Fibroblast of lung (primary cell): ENCODE results near the gene LGI1. TPM values are rescaled to one million over a fixed set of nuclear protein-coding genes. Genes with fewer than 3 reads are reported as not detected.

Experiments used
- DNase-seq, 2 donors: peaks; one replicate each; pipeline versions ENCODE4 v3.0.0 to v3.0.0-alpha.2; 2010; ENCODE audit warnings: low read depth in 2 of 2
- H2AFZ ChIP-seq: 2 replicates; pipeline ENCODE4 v1.5.1; 2012; ENCODE audit warnings: low read length, control low read depth, inconsistent platforms
- H3K27ac ChIP-seq: 2 replicates; pipeline ENCODE4 v1.5.1; 2011; ENCODE audit warnings: low read length, control low read depth; ENCODE audit not compliant: insufficient read depth
- H3K27me3 ChIP-seq: 2 replicates; pipeline ENCODE4 v1.5.1; 2011; ENCODE audit warnings: mild to moderate bottlenecking, low read length; ENCODE audit not compliant: control insufficient read depth, insufficient read depth
- H3K36me3 ChIP-seq: 2 replicates; pipeline ENCODE4 v1.5.1; 2011; ENCODE audit warnings: low read length; ENCODE audit not compliant: control insufficient read depth, insufficient read depth
- H3K4me1 ChIP-seq: 2 replicates; pipeline ENCODE4 v1.5.1; 2011; ENCODE audit warnings: low read length; ENCODE audit not compliant: control insufficient read depth, insufficient read depth; ENCODE audit errors: extremely low read depth
- H3K4me2 ChIP-seq: 2 replicates; pipeline ENCODE4 v1.5.1; 2011; ENCODE audit warnings: low read length, control low read depth; ENCODE audit not compliant: insufficient read depth; ENCODE audit errors: extremely low read depth
- H3K4me3 ChIP-seq, 4 experiments: fragments of 200-600 bp in 1 of 4; sonication (generic) in 1 of 4; replicated peaks in 1 of 4; 2 replicates each; pipeline ENCODE4 v1.5.1; 2011 to 2016; ENCODE audit warnings: low read length in 4 of 4, low read depth in 3 of 4, mild to moderate bottlenecking in 3 of 4, control low read depth in 2 of 4, inconsistent platforms in 1 of 4, mixed read lengths in 1 of 4; ENCODE audit not compliant: insufficient read depth in 1 of 4; ENCODE audit errors: control extremely low read depth in 1 of 4
- H3K79me2 ChIP-seq: 2 replicates; pipeline ENCODE4 v1.5.1; 2012; ENCODE audit warnings: mild to moderate bottlenecking, low read length, inconsistent platforms; ENCODE audit not compliant: control insufficient read depth, insufficient read depth
- H3K9ac ChIP-seq: 2 replicates; pipeline ENCODE4 v1.5.1; 2011; ENCODE audit warnings: mild to moderate bottlenecking, low read length, control low read depth; ENCODE audit not compliant: insufficient read depth
- H3K9me3 ChIP-seq: 2 replicates; pipeline ENCODE4 v1.5.1; 2012; ENCODE audit warnings: low read depth, low read length; ENCODE audit not compliant: control insufficient read depth, insufficient read depth
- H4K20me1 ChIP-seq: 2 replicates; pipeline ENCODE4 v1.5.1; 2011; ENCODE audit warnings: low read length; ENCODE audit not compliant: control insufficient read depth, insufficient read depth; ENCODE audit errors: extremely low read depth
- EZH2 ChIP-seq: IDR thresholded peaks from 2 replicates; pipeline ENCODE4 v1.5.1; 2012; ENCODE audit warnings: low read length, control low read depth, mild to moderate bottlenecking; ENCODE audit errors: missing control alignments
- polyA plus RNA-seq, 2 donors: library from polyadenylated mRNA; depleted of rRNA in 1 of 2; stranded (reverse) in 1 of 2; unstranded in 1 of 2; fragments of >200 nt; gene quantifications; 2 replicates each; pipeline ENCODE4 v1.2.1, GENCODE V29; 2011 to 2012; ENCODE audit warnings: missing spikeins in 1 of 2
- total RNA-seq: library from RNA; depleted of rRNA; stranded (reverse); fragments of >200 nt; gene quantifications from 2 replicates; pipeline ENCODE4 v1.2.1, GENCODE V29; 2014
- TF ChIP-seq, protein P1 (sequence below), 2 donors: IDR thresholded peaks in 1 of 2; conservative IDR thresholded peaks in 1 of 2; 1 replicate in 1 of 2; 2 replicates in 1 of 2; pipeline ENCODE4 v1.5.1; 2011 to 2012; ENCODE audit warnings: low read length in 2 of 2, control low read depth in 1 of 2, inconsistent platforms in 1 of 2, low read depth in 1 of 2, mild to moderate bottlenecking in 1 of 2

The LGI1 gene
- total and polyA plus RNA-seq, 2 donors (not counting 1 experiment from before 2014, with no cell fraction given): not detected

DNA sequence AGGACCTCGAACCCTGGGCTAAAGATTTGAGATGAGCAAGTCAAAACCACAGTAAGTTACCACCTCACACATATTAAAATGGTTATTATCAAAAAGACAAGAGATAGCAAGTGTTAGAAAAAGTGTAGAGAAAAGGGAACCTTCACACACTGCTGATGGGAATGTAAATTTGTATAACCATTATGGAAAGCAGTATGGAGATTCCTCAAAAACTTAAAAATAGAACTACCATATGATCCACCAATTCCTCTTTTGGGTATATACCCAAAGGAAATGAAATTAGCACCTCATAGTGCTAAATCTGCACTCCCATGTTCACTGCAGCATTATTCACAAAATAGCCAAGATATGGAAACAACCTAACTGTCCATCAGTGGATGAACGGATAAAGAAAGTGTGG, 34.6 kb upstream of the LGI1 start:
- H3K27me3 ChIP-seq: peaks cover 4% of the 10 kb centered on the region
- H3K4me2 ChIP-seq: no peak overlapping the region
- no peak for TF ChIP-seq EZH2
- no peak for DNase-seq
- no peaks in the 10 kb centered on the region for H3K36me3 ChIP-seq
- no peaks in the 10 kb centered on the region for H3K9me3 ChIP-seq
- H3K79me2 ChIP-seq: no peaks in the 10 kb centered on the region
- no peak overlapping the region for H3K4me3 ChIP-seq
- no peak overlapping the region for H3K9ac ChIP-seq
- no peaks in the 10 kb centered on the region for H4K20me1 ChIP-seq
- H3K4me1 ChIP-seq: no peaks in the 10 kb centered on the region
- no peak overlapping the region for H2AFZ ChIP-seq
- no peak overlapping the region for H3K27ac ChIP-seq

DNA sequence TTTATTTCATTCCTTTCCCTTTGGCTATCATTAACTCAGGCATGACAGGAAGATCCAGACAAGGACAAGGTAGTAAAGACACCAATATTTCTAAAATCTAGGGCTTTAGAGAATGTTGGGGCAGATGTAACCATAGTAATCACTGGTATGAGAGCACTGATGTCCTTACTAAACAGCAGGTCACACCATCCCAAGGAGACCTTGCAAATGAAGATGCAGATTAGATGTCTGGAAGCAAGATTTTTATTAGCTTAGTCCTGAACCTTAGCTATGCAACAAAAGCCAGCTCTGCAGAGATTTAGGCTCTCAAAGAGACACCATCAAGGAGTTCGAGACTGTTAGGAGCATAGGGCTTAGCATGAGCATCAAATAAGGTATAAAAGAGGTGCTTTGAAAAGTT, 31.7 kb upstream of the LGI1 start:
- TF ChIP-seq, protein P1, sequence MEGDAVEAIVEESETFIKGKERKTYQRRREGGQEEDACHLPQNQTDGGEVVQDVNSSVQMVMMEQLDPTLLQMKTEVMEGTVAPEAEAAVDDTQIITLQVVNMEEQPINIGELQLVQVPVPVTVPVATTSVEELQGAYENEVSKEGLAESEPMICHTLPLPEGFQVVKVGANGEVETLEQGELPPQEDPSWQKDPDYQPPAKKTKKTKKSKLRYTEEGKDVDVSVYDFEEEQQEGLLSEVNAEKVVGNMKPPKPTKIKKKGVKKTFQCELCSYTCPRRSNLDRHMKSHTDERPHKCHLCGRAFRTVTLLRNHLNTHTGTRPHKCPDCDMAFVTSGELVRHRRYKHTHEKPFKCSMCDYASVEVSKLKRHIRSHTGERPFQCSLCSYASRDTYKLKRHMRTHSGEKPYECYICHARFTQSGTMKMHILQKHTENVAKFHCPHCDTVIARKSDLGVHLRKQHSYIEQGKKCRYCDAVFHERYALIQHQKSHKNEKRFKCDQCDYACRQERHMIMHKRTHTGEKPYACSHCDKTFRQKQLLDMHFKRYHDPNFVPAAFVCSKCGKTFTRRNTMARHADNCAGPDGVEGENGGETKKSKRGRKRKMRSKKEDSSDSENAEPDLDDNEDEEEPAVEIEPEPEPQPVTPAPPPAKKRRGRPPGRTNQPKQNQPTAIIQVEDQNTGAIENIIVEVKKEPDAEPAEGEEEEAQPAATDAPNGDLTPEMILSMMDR (conservative IDR thresholded peaks at IDR 0.05 in 1 of 2, IDR thresholded peaks at IDR 0.05 in 1 of 2; ENCODE audit: low read depth in 1 of 2, low read length in 2 of 2): no peak
- TF ChIP-seq EZH2: no peak
- Histone ChIP-seq H3K27me3 (peaks cover 4% of the 10 kb centered on the region), H3K4me3 (no peak overlapping the region)

DNA sequence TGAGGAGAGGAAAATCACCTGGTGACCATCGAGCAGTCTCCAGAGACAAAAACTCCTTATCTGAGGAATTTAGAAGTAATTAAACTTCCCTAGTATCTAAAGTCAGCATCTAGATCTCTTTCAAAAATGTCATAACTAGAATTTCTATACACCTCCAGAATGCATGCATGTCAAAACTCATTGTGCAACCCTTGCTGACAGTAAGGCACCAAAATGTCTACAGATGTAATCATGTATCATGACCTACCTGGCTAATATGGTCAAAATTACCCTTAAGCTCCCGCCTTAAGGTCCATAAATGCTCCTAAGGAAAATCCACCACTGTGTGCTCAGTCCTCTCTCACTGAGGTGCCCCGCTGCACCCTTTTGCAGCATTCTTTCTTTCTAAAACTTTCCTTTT, 16.4 kb upstream of the LGI1 start:
- Histone ChIP-seq H3K4me2 (no peak overlapping the region), H3K4me3 (no peak overlapping the region), H3K36me3 (no peaks in the 10 kb centered on the region), H4K20me1 (no peaks in the 10 kb centered on the region), H3K27me3 (peaks cover 2% of the 10 kb centered on the region), H3K4me1 (no peaks in the 10 kb centered on the region), H3K27ac (no peak overlapping the region), H3K9ac (no peak overlapping the region), H3K9me3 (no peaks in the 10 kb centered on the region), H3K79me2 (no peaks in the 10 kb centered on the region), H2AFZ (no peak overlapping the region)
- no peak for DNase-seq
- no peak for TF ChIP-seq EZH2
- TF ChIP-seq, protein P1 (conservative IDR thresholded peaks at IDR 0.05 in 1 of 2, IDR thresholded peaks at IDR 0.05 in 1 of 2; ENCODE audit: low read depth in 1 of 2, low read length in 2 of 2): no peak

More for the DNA sequence above, 31.7 kb upstream of the LGI1 start:
- Histone ChIP-seq H4K20me1 (no peaks in the 10 kb centered on the region), H3K4me2 (no peak overlapping the region), H2AFZ (no peak overlapping the region), H3K36me3 (no peaks in the 10 kb centered on the region), H3K9ac (no peak overlapping the region), H3K4me1 (no peaks in the 10 kb centered on the region), H3K27ac (no peak overlapping the region), H3K9me3 (no peaks in the 10 kb centered on the region), H3K79me2 (no peaks in the 10 kb centered on the region)
- DNase-seq: no peak
